GM12872 (cell line): ENCODE measurements around the gene ELOVL5.

Source experiments
- CTCF ChIP-seq: IDR thresholded peaks from 3 replicates; pipeline ENCODE4 v1.5.1; 2011; ENCODE audit warnings: low read depth, mild to moderate bottlenecking, low read length, moderate library complexity; ENCODE audit not compliant: insufficient read depth

The ELOVL5 gene

DNA sequence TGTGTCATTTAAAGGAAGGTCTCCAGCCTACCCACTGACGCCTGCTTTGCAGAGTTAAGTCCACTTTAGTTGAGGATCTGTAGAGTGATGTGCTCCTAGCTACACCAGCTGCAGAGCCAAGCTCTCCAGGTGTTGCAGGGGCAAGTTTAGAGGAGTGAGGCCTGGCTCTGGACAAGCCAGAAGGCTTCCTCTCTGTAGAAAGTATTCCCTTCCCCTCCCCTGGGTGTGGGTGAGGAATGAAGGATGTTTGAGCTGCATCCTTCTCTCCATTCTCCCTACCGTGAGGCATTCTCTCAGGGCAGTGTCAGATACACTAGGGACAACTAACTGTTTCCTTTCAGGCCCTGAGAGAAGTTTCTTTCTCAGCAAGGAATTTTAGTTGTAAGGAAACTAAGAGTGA is 66.5 kb downstream of the ELOVL5 start:
- no peak for TF ChIP-seq CTCF

DNA sequence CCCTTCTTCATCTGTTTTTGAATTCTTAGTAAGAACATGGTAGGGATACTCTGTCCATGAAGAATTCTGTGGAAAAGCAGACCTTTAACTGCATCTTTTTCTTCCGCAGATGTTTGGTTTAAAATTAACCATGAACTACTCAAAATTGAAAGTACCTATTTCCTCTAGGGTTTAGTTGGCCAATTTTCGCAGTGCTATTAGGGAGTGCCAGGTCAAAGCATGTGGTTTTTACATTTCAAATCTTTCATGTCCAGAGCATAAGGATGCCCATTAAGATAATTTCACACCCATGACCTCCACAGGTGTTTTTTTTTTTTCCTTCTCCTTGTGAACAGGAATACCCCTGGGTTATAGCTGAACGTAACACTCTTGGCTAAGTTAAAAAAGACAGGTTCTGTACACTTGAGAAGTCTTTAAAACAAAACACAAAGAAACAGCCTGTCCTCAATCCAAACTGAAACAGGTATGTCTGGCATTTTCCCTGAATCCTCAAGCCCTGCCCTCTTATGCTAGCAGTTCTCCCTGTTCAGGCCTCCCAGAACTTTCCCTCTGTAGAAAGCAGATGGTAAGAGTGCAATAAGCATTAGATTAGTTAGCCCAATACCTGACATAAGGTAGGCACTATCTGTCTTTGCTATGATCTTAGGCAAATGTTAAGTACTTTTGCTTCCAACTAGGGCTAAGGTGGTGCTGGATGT is 67.1 kb downstream of the ELOVL5 start:
- TF ChIP-seq CTCF = no peak

DNA sequence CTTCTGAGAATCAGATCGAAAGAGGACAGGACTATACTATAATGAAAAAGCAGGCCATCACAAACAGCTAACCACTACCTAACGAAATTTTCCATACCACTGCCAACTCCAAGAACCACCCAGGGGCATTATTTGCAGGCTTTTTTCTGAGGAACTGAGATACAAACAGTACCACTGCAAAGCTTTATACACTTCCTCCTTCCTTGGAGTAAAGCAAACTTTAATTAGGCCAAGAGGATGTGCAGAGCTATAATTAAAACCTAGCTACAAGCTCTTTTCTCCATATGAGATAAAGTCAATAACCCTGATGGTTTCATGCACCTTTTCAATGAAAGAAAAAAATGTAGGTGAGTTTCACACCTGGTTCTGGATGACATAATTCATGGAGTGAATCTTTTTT is 68.5 kb downstream of the ELOVL5 start:
- no peak for TF ChIP-seq CTCF

DNA sequence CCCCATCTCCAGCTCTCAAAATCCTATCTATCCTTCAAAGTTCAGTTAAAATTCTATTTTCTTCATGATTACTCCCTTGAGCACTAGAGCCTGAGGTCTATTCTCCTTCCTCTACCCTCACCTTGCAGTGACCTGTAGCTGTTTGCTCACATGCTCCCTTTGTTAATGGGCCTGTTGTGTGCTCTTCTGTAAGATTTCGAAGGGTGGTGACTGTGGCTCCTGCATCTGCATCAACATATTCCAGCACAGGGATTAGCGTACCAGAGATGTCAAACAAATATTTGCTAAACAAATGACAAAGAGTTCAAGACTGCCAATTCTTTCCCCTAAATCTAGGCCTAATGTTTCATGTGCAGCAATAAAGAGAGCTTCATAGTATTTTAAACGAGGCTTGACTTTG is 69.5 kb downstream of the ELOVL5 start:
- TF ChIP-seq CTCF = no peak

DNA sequence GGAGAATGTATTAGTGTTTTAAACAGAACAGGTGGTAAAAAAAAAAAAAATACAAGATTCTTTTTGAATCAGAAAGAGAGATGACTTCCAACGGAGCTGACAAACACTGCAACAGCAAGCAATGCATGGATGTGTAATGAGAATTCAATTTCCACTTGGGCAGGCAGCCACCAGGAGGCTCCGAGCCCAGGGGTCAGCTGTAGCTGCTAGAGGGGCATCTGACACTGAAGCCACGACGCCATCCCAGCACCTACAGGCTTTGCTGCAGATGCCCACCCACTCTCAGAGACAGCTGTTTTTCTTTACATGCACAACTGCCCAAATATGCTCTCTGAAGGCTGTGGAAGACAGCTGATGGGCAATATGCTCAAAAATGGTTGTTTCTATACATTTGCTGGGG is 75.4 kb downstream of the ELOVL5 start:
- peak; percentile 29; the same call in 1 of the 3 replicates for TF ChIP-seq CTCF

- TF ChIP-seq CTCF = no peak
Measured at GRCh38 chr6:53269827-53270226, 78.9 kb downstream of the ELOVL5 start.

DNA sequence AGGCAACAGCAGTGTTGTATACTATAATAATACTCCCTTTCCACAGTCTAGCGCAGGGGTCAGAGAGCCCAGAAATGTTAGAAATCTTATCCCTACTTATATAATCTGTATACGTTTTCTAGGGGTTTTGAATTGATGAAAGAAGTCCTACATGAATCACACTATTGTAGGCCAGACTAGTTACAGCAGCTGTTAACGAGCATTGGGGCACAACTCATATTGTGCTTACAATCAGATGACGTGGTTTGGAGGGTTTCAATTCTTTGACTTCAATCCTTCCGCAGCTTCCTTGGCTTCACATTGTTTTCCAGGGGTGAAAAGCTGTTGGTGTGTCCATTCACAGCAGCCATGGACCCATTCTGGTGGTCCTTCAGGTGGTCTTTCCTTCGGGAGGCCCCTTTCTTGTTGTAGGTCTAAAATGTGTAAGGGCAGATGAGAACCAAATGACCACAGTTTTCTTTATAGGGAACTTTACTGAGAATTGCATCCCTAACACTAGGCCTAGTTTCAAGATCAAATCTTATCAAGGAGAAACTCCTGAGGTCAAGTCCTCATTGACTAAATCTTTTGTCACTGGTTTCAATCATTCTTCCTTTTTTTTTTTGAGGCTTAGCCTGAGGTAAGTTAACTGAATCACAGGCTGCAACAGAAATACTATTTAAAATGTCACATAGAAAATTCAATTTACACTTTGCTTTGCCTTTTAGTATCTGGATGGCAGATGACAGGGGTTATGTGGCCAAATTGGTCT is 79.7 kb downstream of the ELOVL5 start:
- TF ChIP-seq CTCF = no peak
